K562 (cell line): ENCODE data around the gene KRT5. TPM values are rescaled to one million over a fixed set of nuclear protein-coding genes. Genes with fewer than 3 reads are reported as not detected.

Source experiments
- ATAC-seq: fragments of 200-7000 bp; cut with Tn5 transposase; 3 replicates; pipeline ENCODE4 v1.9.1; 2020; ENCODE audit warnings: moderate library complexity
- BruUV-seq: library from RNA; stranded (reverse); fragments of 400-500 nt; replicated peaks from 2 replicates; lab custom pipeline; 2021; lab: Mats Ljungman, UMichigan
- CTCF ChIA-PET: fragments of 300-600 bp; formaldehyde crosslinking; extraction: SDS; loops from one replicate; lab custom pipeline; 2021; ENCODE audit warnings: low intra/inter-chr PET ratio; lab: Yijun Ruan, JAX
- POLR2A ChIA-PET: fragments of 300-600, 350-650 bp; sonication (Branson Sonifier 250); formaldehyde crosslinking; extraction: SDS; loops from one replicate; lab custom pipeline; 2021; ENCODE audit warnings: antibody characterized with exemption, inconsistent platforms; lab: Yijun Ruan, JAX
- DNase-seq, 4 experiments: peaks; one replicate each; pipeline versions ENCODE4 v3.0.0 to v3.0.0-alpha.2; 2011 to 2018; ENCODE audit warnings: low spot score in 3 of 4, mixed read lengths in 3 of 4; ENCODE audit errors: extremely low read depth in 1 of 4
- FAIRE-seq: peaks from 2 replicates; lab custom pipeline; 2011; peaks lifted over from hg19 to GRCh38; lab: Jason Lieb, UNC
- H2AFZ ChIP-seq: 2 replicates; pipeline ENCODE4 v1.6.0; 2011; ENCODE audit warnings: low read depth, low read length, control low read depth, inconsistent platforms
- H3K27ac ChIP-seq: fragments of 200-600 bp; 3 replicates; pipeline ENCODE4 v1.8.0; 2011; ENCODE audit warnings: low read depth, mild to moderate bottlenecking, control low read depth, inconsistent platforms, low read length, moderate library complexity, mixed read lengths; ENCODE audit errors: extremely low read depth
- H3K27me3 ChIP-seq, 2 experiments: fragments of 300-600 bp in 1 of 2; 2 replicates in 1 of 2; 3 replicates in 1 of 2; pipeline versions ENCODE4 v1.6.0 to v1.8.0; 2011; ENCODE audit warnings: inconsistent platforms in 2 of 2, low read length in 2 of 2, mild to moderate bottlenecking in 1 of 2, mixed read lengths in 1 of 2, moderate library complexity in 1 of 2; ENCODE audit not compliant: control insufficient read depth in 2 of 2, insufficient read depth in 2 of 2
- H3K36me3 ChIP-seq: fragments of 300-600 bp; 3 replicates; pipeline ENCODE4 v1.8.0; 2011; ENCODE audit warnings: mild to moderate bottlenecking, low read length, inconsistent platforms; ENCODE audit not compliant: control insufficient read depth, insufficient read depth
- H3K4me1 ChIP-seq, 2 experiments: fragments of 200-600 bp in 1 of 2; replicated peaks in 1 of 2; 2 replicates in 1 of 2; 3 replicates in 1 of 2; pipeline versions ENCODE4 v1.5.1 to v1.8.0; 2011; ENCODE audit warnings: inconsistent platforms in 2 of 2, low read length in 2 of 2, mild to moderate bottlenecking in 1 of 2, mixed read lengths in 1 of 2, moderate library complexity in 1 of 2; ENCODE audit not compliant: control insufficient read depth in 2 of 2, insufficient read depth in 2 of 2
- H3K4me2 ChIP-seq: 2 replicates; pipeline ENCODE4 v1.6.1; 2011; ENCODE audit warnings: low read length, control low read depth, inconsistent platforms, mixed read lengths; ENCODE audit not compliant: insufficient read depth
- H3K4me3 ChIP-seq: fragments of 200-600 bp; sonication (generic), shearing (Covaris generic); 2 replicates; pipeline ENCODE4 v1.5.1; 2016; ENCODE audit warnings: control low read depth, inconsistent platforms
- H3K79me2 ChIP-seq: fragments of 200-600 bp; 3 replicates; pipeline ENCODE4 v1.8.0; 2011; ENCODE audit warnings: low read length, inconsistent platforms; ENCODE audit not compliant: control insufficient read depth, insufficient read depth
- H3K9ac ChIP-seq, 2 experiments: 2 replicates each; pipeline versions ENCODE4 v1.6.0 to v1.6.1; 2011; ENCODE audit warnings: low read depth in 2 of 2, low read length in 2 of 2, control low read depth in 1 of 2, inconsistent platforms in 1 of 2, mild to moderate bottlenecking in 1 of 2, mixed read lengths in 1 of 2; ENCODE audit not compliant: insufficient read depth in 1 of 2
- H3K9me1 ChIP-seq: one replicate; pipeline ENCODE4 v1.6.0; 2011; ENCODE audit warnings: inconsistent platforms, mild to moderate bottlenecking, low read length, moderate library complexity; ENCODE audit not compliant: control insufficient read depth, insufficient read depth
- H3K9me3 ChIP-seq: replicated peaks from 2 replicates; pipeline ENCODE4 v1.5.1; 2011; ENCODE audit warnings: low read depth, low read length, inconsistent platforms; ENCODE audit not compliant: control insufficient read depth, insufficient read depth
- H4K20me1 ChIP-seq: replicated peaks from 2 replicates; pipeline ENCODE4 v1.6.1; 2011; ENCODE audit warnings: low read length, inconsistent platforms, mixed read lengths; ENCODE audit not compliant: control insufficient read depth, insufficient read depth
- ADNP ChIP-seq: fragments of 200-800 bp; sonication (Bioruptor generic); IDR thresholded peaks from 2 replicates; pipeline ENCODE4 v1.6.1; 2016; ENCODE audit warnings: missing genetic modification characterization, missing compliant biosample characterization
- CSDE1 ChIP-seq, 2 experiments: fragments of 450-650 bp; IDR thresholded peaks; 2 replicates each; pipeline ENCODE4 v1.6.1; 2016; ENCODE audit warnings: mild to moderate bottlenecking in 1 of 2
- MLLT1 ChIP-seq, 2 experiments: fragments of 450-650 bp; IDR thresholded peaks; 2 replicates each; pipeline ENCODE4 v1.6.1; 2016
- NFIX ChIP-seq: fragments of 250-450 bp; sonication (Bioruptor Pico); IDR thresholded peaks from 2 replicates; pipeline ENCODE4 v1.4.0; 2020; ENCODE audit warnings: low read depth, mild to moderate bottlenecking, moderate library complexity
- NONO ChIP-seq, 2 experiments: fragments of 200-400 bp in 1 of 2; fragments of 450-650 bp in 1 of 2; formaldehyde crosslinking in 1 of 2; IDR thresholded peaks; 2 replicates each; pipeline ENCODE4 v1.6.1; 2017; ENCODE audit warnings: low read depth in 2 of 2, mild to moderate bottlenecking in 2 of 2, moderate library complexity in 2 of 2, low read length in 1 of 2
- SRF ChIP-seq, 2 experiments: fragments of 250-450, 450-650 bp in 1 of 2; sonication (Bioruptor Pico) in 1 of 2; sonication (generic) in 1 of 2; formaldehyde crosslinking; IDR thresholded peaks; 2 replicates each; pipeline versions ENCODE4 v1.5.0 to v1.5.1; 2020 to 2022; ENCODE audit warnings: mild to moderate bottlenecking in 1 of 2, missing genetic modification reagents in 1 of 2
- TOE1 ChIP-seq, 2 experiments: fragments of 450-650 bp in 1 of 2; sonication (generic) in 1 of 2; formaldehyde crosslinking in 1 of 2; IDR thresholded peaks; 2 replicates each; pipeline versions ENCODE4 v1.7.1 to v1.8.0; 2016 to 2022; ENCODE audit warnings: borderline replicate concordance in 2 of 2, mild to moderate bottlenecking in 2 of 2, antibody characterized with exemption in 1 of 2, inconsistent platforms in 1 of 2, low read depth in 1 of 2, missing genetic modification reagents in 1 of 2, moderate library complexity in 1 of 2
- ZBTB17 ChIP-seq: fragments of 450-650 bp; formaldehyde crosslinking; IDR thresholded peaks from 2 replicates; pipeline ENCODE4 v1.4.0; 2020; ENCODE audit warnings: mild to moderate bottlenecking
- ZEB2 ChIP-seq: fragments of 450-650 bp; IDR thresholded peaks from 2 replicates; pipeline ENCODE4 v1.6.1; 2016
- ZNF551 ChIP-seq: fragments of 250-450 bp; sonication (Bioruptor Pico); IDR thresholded peaks from 2 replicates; pipeline ENCODE4 v1.5.0; 2021; ENCODE audit warnings: mild to moderate bottlenecking, moderate library complexity
- WGBS: fragments of 100-300 bp; shearing (Covaris generic); methylation state at CpG from one replicate; pipeline ENCODE4 v1.1.6; 2016; ENCODE audit warnings: low coverage, mixed read lengths; ENCODE audit not compliant: insufficient coverage; ENCODE audit errors: missing lambda C conversion rate; 5-methylcytosine and 5-hydroxymethylcytosine counted together
- in situ Hi-C: fragments of 300-500 bp; cut with MboI; formaldehyde crosslinking; loops from 4 replicates; pipeline ENCODE4 v1.15.0; 2018; ENCODE audit warnings: inconsistent platforms, mixed read lengths
- intact Hi-C: fragments of 100-400 bp; cut with micrococcal nuclease; formaldehyde crosslinking; loops from 2 replicates; pipeline ENCODE4 v1.14.2; 2022
- polyA plus RNA-seq, 8 experiments: library from polyadenylated mRNA; depleted of rRNA in 4 of 8; stranded (reverse) in 5 of 8; unstranded in 3 of 8; fragments of >200 nt; fragmentation: Nextera tagmentation in 2 of 8; fragmentation: Illumina TruSeq in 1 of 8; extraction: Ambion mirVana in 2 of 8; extraction: Trizol in 1 of 8; gene quantifications; 2 replicates each; pipeline versions ENCODE4 v1.2.1 to v1.2.3, GENCODE V29; 2011 to 2014; ENCODE audit warnings: inconsistent platforms in 1 of 8, missing spikeins in 1 of 8
- total RNA-seq, 7 experiments: library from RNA; depleted of rRNA in 6 of 7; stranded (reverse); fragments of >200 nt in 6 of 7; fragmentation: Illumina TruSeq in 2 of 7; extraction: Trizol in 2 of 7; gene quantifications; 2 replicates each; pipeline versions ENCODE4 v1.2.1 to v1.2.3, GENCODE V29; 2011 to 2021; ENCODE audit warnings: low replicate concordance in 1 of 7

Gene KRT5
- total and polyA plus RNA-seq, 9 of the 15 experiments (the other 6 are each of a cell fraction or from before 2014, with no cell fraction given): 0.32 TPM; not detected in 8

GRCh38 chr12:52541709-52542108, 21.5 kb upstream of the KRT5 start:
- ATAC-seq: no peak
- intact Hi-C loops (no loop called here), in situ Hi-C loops (no loop called here)
- ChIA-PET POLR2A (no interaction called here), CTCF (no interaction called here)
- H3K9me3 ChIP-seq: no peaks in the 10 kb centered on the region
- H3K4me3 ChIP-seq: no peak overlapping the region
- no peaks in the 10 kb centered on the region for H3K79me2 ChIP-seq
- peaks cover 2% of the 10 kb centered on the region; the same call in 1 of the 2 replicates for H4K20me1 ChIP-seq
- H3K27ac ChIP-seq: no peak overlapping the region
- H2AFZ ChIP-seq: no peak overlapping the region
- no peaks in the 10 kb centered on the region for H3K4me1 ChIP-seq
- H3K9ac ChIP-seq: no peak overlapping the region
- BruUV-seq: no TSS peak
- no peak for FAIRE-seq
- WGBS: 5% methylated on average over 5 of the region's 5 CpGs
- H3K27me3 ChIP-seq: peaks cover 4 to 24% of the 10 kb centered on the region in 2 experiments; a peak in 2 of 5 replicates
- no peaks in the 10 kb centered on the region for H3K9me1 ChIP-seq
- DNase-seq: no peak
- no peaks in the 10 kb centered on the region for H3K36me3 ChIP-seq
- no peak overlapping the region for H3K4me2 ChIP-seq
- TF ChIP-seq TOE1 (IDR thresholded peaks at IDR 0.05; ENCODE audit: borderline replicate concordance) (no peak), TOE1 (CRISPR knock-in tag; IDR thresholded peaks at IDR 0.05; ENCODE audit: borderline replicate concordance, low read depth) (no peak), CSDE1 (IDR thresholded peaks at IDR 0.05) (no peak), ZBTB17 (CRISPR knock-in tag) (peak; percentile 91), ZEB2 (no peak), ADNP (tag) (no peak), MLLT1 (IDR thresholded peaks at IDR 0.05) (0 out of 4 replicates have a peak, but pooled peaks of 1 of the 2 experiments have one; percentile 50), NFIX (CRISPR knock-in tag) (no peak), SRF (CRISPR knock-in tag; IDR thresholded peaks at IDR 0.05) (no peak), NONO (IDR thresholded peaks at IDR 0.05; ENCODE audit: low read depth in 2 of 2, low read length in 1 of 2) (no peak), ZNF551 (CRISPR knock-in tag) (no peak)
- TF ChIP-seq, all 486 proteins: peak for 2
